BLaER1 (cell line): ENCODE data around the gene TMEM61.
"Not testable (repeated sequence)": the region's sequence is repeated elsewhere in the genome, so short reads cannot be mapped to it uniquely, and the experiment has no call there.

ENCODE experiments used
- H3K27ac ChIP-seq: shearing (Covaris generic); formaldehyde crosslinking; 2 replicates; pipeline ENCODE4 v1.8.1; 2022
- H3K27me3 ChIP-seq: shearing (Covaris generic); formaldehyde crosslinking; 2 replicates; pipeline ENCODE4 v1.8.1; 2022
- H3K36me3 ChIP-seq: shearing (Covaris generic); formaldehyde crosslinking; 2 replicates; pipeline ENCODE4 v1.8.1; 2022
- H3K4me1 ChIP-seq: shearing (Covaris generic); formaldehyde crosslinking; 2 replicates; pipeline ENCODE4 v1.8.1; 2022
- H3K4me2 ChIP-seq: shearing (Covaris generic); formaldehyde crosslinking; 2 replicates; pipeline ENCODE4 v1.8.1; 2022
- H3K4me3 ChIP-seq: shearing (Covaris generic); formaldehyde crosslinking; 2 replicates; pipeline ENCODE4 v1.8.1; 2022
- H3K9ac ChIP-seq: shearing (Covaris generic); formaldehyde crosslinking; 2 replicates; pipeline ENCODE4 v1.8.1; 2022
- H3K9me3 ChIP-seq: shearing (Covaris generic); formaldehyde crosslinking; 2 replicates; pipeline ENCODE4 v1.8.1; 2022
- H4K20me1 ChIP-seq: shearing (Covaris generic); formaldehyde crosslinking; 2 replicates; pipeline ENCODE4 v1.8.1; 2022
- Cebpa-rat ChIP-seq: shearing (Covaris generic); IDR thresholded peaks from 2 replicates; pipeline ENCODE4 v1.8.1; 2022

TMEM61 gene

GRCh38 chr1:54980528-54981241 lies at the start of gene TMEM61:
Gene TMEM61 (plus strand): TSS chr1:54980628. CDS start chr1:54981066, 438 bp downstream.
- H3K9me3 ChIP-seq: no peaks in the 10 kb centered on the region
- no peak within 1 kb of the TSS for H3K27ac ChIP-seq
- peaks cover 20% of the 10 kb centered on the region for H3K27me3 ChIP-seq
- no peak within 1 kb of the TSS for H3K4me3 ChIP-seq
- no peaks in the 10 kb centered on the region for H4K20me1 ChIP-seq
- no peak within 1 kb of the TSS for H3K9ac ChIP-seq
- no peaks in the 10 kb centered on the region for H3K36me3 ChIP-seq
- no peak for TF ChIP-seq Cebpa-rat
- no peaks in the 10 kb centered on the region for H3K4me1 ChIP-seq
- no peak within 1 kb of the TSS for H3K4me2 ChIP-seq

GRCh38 chr1:54931275-54931840 lies 49.1 kb upstream of the TMEM61 start:
- Histone ChIP-seq H3K27ac (no peak overlapping the region), H3K4me2 (no peak overlapping the region), H3K4me1 (peaks cover 4% of the 10 kb centered on the region; the same call in 1 of the 2 replicates), H3K27me3 (no peaks in the 10 kb centered on the region), H4K20me1 (no peaks in the 10 kb centered on the region), H3K9ac (no peak overlapping the region), H3K9me3 (peaks cover 18% of the 10 kb centered on the region), H3K4me3 (no peak overlapping the region), H3K36me3 (no peaks in the 10 kb centered on the region)
- TF ChIP-seq Cebpa-rat: no peak

- not testable (repeated sequence) for H3K27ac ChIP-seq, H3K36me3 ChIP-seq, H3K9ac ChIP-seq, H3K4me2 ChIP-seq, H3K4me3 ChIP-seq, H3K4me1 ChIP-seq, H4K20me1 ChIP-seq, H3K27me3 ChIP-seq
- H3K9me3 ChIP-seq: peaks cover 18% of the 10 kb centered on the region
Measured at GRCh38 chr1:54934081-54934480, 46.3 kb upstream of the TMEM61 start.

GRCh38 chr1:54934869-54935268 lies 45.6 kb upstream of the TMEM61 start:
- no peak overlapping the region for H3K4me2 ChIP-seq

GRCh38 chr1:54936791-54937190 lies 43.6 kb upstream of the TMEM61 start:
- H3K4me2 ChIP-seq: no peak overlapping the region
- H3K9me3 ChIP-seq: peaks cover 18% of the 10 kb centered on the region
- TF ChIP-seq Cebpa-rat: no peak

More at GRCh38 chr1:54934869-54935268, 45.6 kb upstream of the TMEM61 start:
- Histone ChIP-seq H3K9ac (no peak overlapping the region), H3K9me3 (peaks cover 18% of the 10 kb centered on the region), H3K4me3 (no peak overlapping the region), H4K20me1 (no peaks in the 10 kb centered on the region), H3K4me1 (no peaks in the 10 kb centered on the region), H3K36me3 (no peaks in the 10 kb centered on the region), H3K27ac (no peak overlapping the region), H3K27me3 (no peaks in the 10 kb centered on the region)
- TF ChIP-seq Cebpa-rat: no peak

GRCh38 chr1:54937469-54937868 lies 43.0 kb upstream of the TMEM61 start:
- H4K20me1 ChIP-seq: no peaks in the 10 kb centered on the region
- no peak overlapping the region for H3K9ac ChIP-seq
- H3K4me1 ChIP-seq: no peaks in the 10 kb centered on the region
- TF ChIP-seq Cebpa-rat: no peak
- no peaks in the 10 kb centered on the region for H3K36me3 ChIP-seq
- H3K4me2 ChIP-seq: no peak overlapping the region
- H3K27me3 ChIP-seq: no peaks in the 10 kb centered on the region
- peaks cover 18% of the 10 kb centered on the region for H3K9me3 ChIP-seq
- no peak overlapping the region for H3K4me3 ChIP-seq
- no peak overlapping the region for H3K27ac ChIP-seq

More at GRCh38 chr1:54936791-54937190, 43.6 kb upstream of the TMEM61 start:
- Histone ChIP-seq H3K9ac (no peak overlapping the region), H3K27ac (no peak overlapping the region), H3K4me1 (no peaks in the 10 kb centered on the region), H3K36me3 (no peaks in the 10 kb centered on the region), H3K27me3 (no peaks in the 10 kb centered on the region), H4K20me1 (no peaks in the 10 kb centered on the region), H3K4me3 (no peak overlapping the region)

- not testable (repeated sequence) for H3K4me2 ChIP-seq, H3K36me3 ChIP-seq, H3K9ac ChIP-seq, H3K9me3 ChIP-seq, H4K20me1 ChIP-seq, H3K4me3 ChIP-seq, H3K4me1 ChIP-seq, H3K27ac ChIP-seq, H3K27me3 ChIP-seq
Measured at GRCh38 chr1:54938955-54939354, 41.5 kb upstream of the TMEM61 start.

GRCh38 chr1:54940042-54940441 lies 40.4 kb upstream of the TMEM61 start:
- no peak overlapping the region for H3K4me3 ChIP-seq

GRCh38 chr1:54942976-54943375 lies 37.5 kb upstream of the TMEM61 start:
- Histone ChIP-seq H3K4me3 (no peak overlapping the region), H3K9ac (no peak overlapping the region), H3K27ac (no peak overlapping the region), H3K4me1 (no peaks in the 10 kb centered on the region), H4K20me1 (no peaks in the 10 kb centered on the region), H3K27me3 (no peaks in the 10 kb centered on the region), H3K4me2 (no peak overlapping the region), H3K9me3 (no peaks in the 10 kb centered on the region), H3K36me3 (no peaks in the 10 kb centered on the region)
- no peak for TF ChIP-seq Cebpa-rat

More at GRCh38 chr1:54940042-54940441, 40.4 kb upstream of the TMEM61 start:
- no peak overlapping the region for H3K4me2 ChIP-seq
- no peaks in the 10 kb centered on the region for H3K36me3 ChIP-seq
- no peaks in the 10 kb centered on the region for H3K9me3 ChIP-seq
- H3K27ac ChIP-seq: no peak overlapping the region
- H3K27me3 ChIP-seq: no peaks in the 10 kb centered on the region
- H4K20me1 ChIP-seq: no peaks in the 10 kb centered on the region
- no peak overlapping the region for H3K9ac ChIP-seq
- no peaks in the 10 kb centered on the region for H3K4me1 ChIP-seq
- no peak for TF ChIP-seq Cebpa-rat

- H3K4me2 ChIP-seq: no peak overlapping the region
Measured at GRCh38 chr1:54944610-54945392, 35.6 kb upstream of the TMEM61 start.

More at GRCh38 chr1:54944610-54945392, 35.6 kb upstream of the TMEM61 start:
- Histone ChIP-seq H3K27ac (no peak overlapping the region), H3K4me1 (peaks cover 8% of the 10 kb centered on the region; the same call in 1 of the 2 replicates), H3K36me3 (no peaks in the 10 kb centered on the region), H3K4me3 (no peak overlapping the region), H3K9me3 (no peaks in the 10 kb centered on the region), H3K27me3 (no peaks in the 10 kb centered on the region), H3K9ac (no peak overlapping the region), H4K20me1 (no peaks in the 10 kb centered on the region)
- TF ChIP-seq Cebpa-rat: no peak
